ENCODE measurements around the gene SLC39A3. TPM values are rescaled to one million over a fixed set of nuclear protein-coding genes. Genes with fewer than 3 reads are reported as not detected.

Gene SLC39A3
- total and polyA plus RNA-seq, 2 of the 8 experiments (the other 6 are each of a cell fraction or from before 2014, with no cell fraction given) = 33.0 to 52.9 TPM

DNA sequence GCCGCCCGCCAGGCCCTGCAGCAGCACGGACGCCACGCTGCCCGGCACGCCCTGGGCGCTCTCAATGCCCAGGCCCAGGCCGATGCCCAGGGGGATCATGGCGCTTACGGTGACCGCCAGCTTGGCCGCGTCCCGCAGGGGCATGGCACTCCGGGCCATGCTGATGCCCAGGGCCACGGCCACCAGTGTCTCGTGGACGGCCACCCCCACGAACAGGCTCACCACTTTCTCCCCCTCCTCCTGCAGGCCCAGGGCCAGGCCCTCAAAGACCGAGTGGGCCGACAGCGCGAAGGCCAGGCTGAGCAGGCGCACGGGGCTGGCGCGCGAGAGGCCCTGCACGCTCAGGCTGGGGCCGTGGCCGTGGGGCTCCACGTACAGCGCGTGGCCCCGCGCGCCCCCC, 6.9 kb downstream of the SLC39A3 start:
- H3K27me3 ChIP-seq (replicated peaks in 1 of 4; ENCODE audit: control insufficient read depth in 3 of 4, extremely low read depth in 1 of 4, insufficient read depth in 3 of 4, low read length in 3 of 4) = no peaks in the 10 kb centered on the region
- H3K79me1 ChIP-seq (ENCODE audit: low read depth, low read length) = no peaks in the 10 kb centered on the region
- peaks cover 4 to 27% of the 10 kb centered on the region in 2 experiments for H4K20me1 ChIP-seq (replicated peaks in 1 of 2; ENCODE audit: control insufficient read depth in 1 of 2, insufficient read depth in 2 of 2, low read length in 2 of 2)
- H3K18ac ChIP-seq (ENCODE audit: extremely low read depth, low read length) = no peak overlapping the region
- DNase-seq (ENCODE audit: low read depth in 1 of 2, low spot score in 2 of 2) = no peak
- H3K4ac ChIP-seq (replicated peaks; ENCODE audit: insufficient read length, low read depth, low read length) = no peak overlapping the region
- no peak overlapping the region for H3K4me2 ChIP-seq (ENCODE audit: insufficient read depth in 1 of 2, low read depth in 2 of 2, low read length in 2 of 2)
- no peak overlapping the region for H2BK12ac ChIP-seq (ENCODE audit: low read depth, low read length)
- H3K9ac ChIP-seq (replicated peaks in 1 of 4; ENCODE audit: extremely low read depth in 1 of 4, low read depth in 3 of 4, low read length in 3 of 4) = no peak overlapping the region
- H3K4me3 ChIP-seq (ENCODE audit: extremely low read depth in 1 of 4, insufficient read depth in 2 of 4, low read depth in 3 of 4, low read length in 4 of 4) = no peak overlapping the region
- H2AK5ac ChIP-seq (ENCODE audit: low read depth, low read length) = no peak overlapping the region
- no peaks in the 10 kb centered on the region; a peak in 1 of 4 replicates for H3K79me2 ChIP-seq (ENCODE audit: control insufficient read depth in 1 of 2, insufficient read depth in 2 of 2, low read length in 2 of 2)
- no peak overlapping the region for H3K27ac ChIP-seq (ENCODE audit: low read depth, low read length)
- H3K36me3 ChIP-seq (ENCODE audit: control insufficient read depth in 2 of 4, insufficient read depth in 4 of 4, low read length in 3 of 4) = peaks cover 3 to 30% (median 8%) of the 10 kb centered on the region in 4 experiments; a peak in 6 of 8 replicates
- WGBS, 2 experiments (ENCODE audit: extremely low coverage in 1 of 2, insufficient coverage in 1 of 2, insufficient read length in 1 of 2, insufficient replicate concordance in 2 of 2, low coverage in 1 of 2, low lambda C conversion rate in 2 of 2, missing lambda C conversion rate in 1 of 2) = 90% methylated on average over 18 of the region's 38 CpGs; no CpG with 5 or more reads in 1 of the 2 experiments
- ChIA-PET CTCF (ENCODE audit: partially characterized antibody) (interaction anchor here (1.4 kb wide), 1 partner anchor 84 kb away, joined by 4 read pairs; no protein-coding TSS in a partner anchor), POLR2A (ENCODE audit: partially characterized antibody) (interaction anchor here (1.2 kb wide), 2 partner anchors 9 to 28 kb away, joined by 3 read pairs; no protein-coding TSS in a partner anchor)
- H2BK15ac ChIP-seq (ENCODE audit: low read length) = no peak overlapping the region
- no peak overlapping the region for H4K5ac ChIP-seq (ENCODE audit: insufficient read length, low read depth, low read length)
- no peak for FAIRE-seq
- H2AFZ ChIP-seq (ENCODE audit: low read length) = no peak overlapping the region
- no peak overlapping the region for H4K91ac ChIP-seq (replicated peaks; ENCODE audit: insufficient read length, low read length)
- no peaks in the 10 kb centered on the region for H3K4me1 ChIP-seq (replicated peaks in 1 of 4; ENCODE audit: control insufficient read depth in 3 of 4, insufficient read depth in 4 of 4, low read length in 3 of 4)
- no peaks in the 10 kb centered on the region for H3K23me2 ChIP-seq (ENCODE audit: low read depth, low read length)
- H3K14ac ChIP-seq (ENCODE audit: insufficient read length) = no peak overlapping the region
- H2BK120ac ChIP-seq (replicated peaks; ENCODE audit: low read depth, low read length) = no peak overlapping the region
- no peak overlapping the region for H3K56ac ChIP-seq (replicated peaks; ENCODE audit: insufficient read length, low read depth, low read length)
- H4K8ac ChIP-seq (ENCODE audit: extremely low read depth, insufficient read depth, low read length) = no peak overlapping the region
- no peaks in the 10 kb centered on the region for H3K9me3 ChIP-seq (ENCODE audit: insufficient read depth in 2 of 2, low read depth in 1 of 2, low read length in 1 of 2)
- no peak overlapping the region for H3K23ac ChIP-seq (ENCODE audit: insufficient read length)
- H2BK5ac ChIP-seq (ENCODE audit: low read depth, low read length) = no peak overlapping the region; the same call in 1 of the 2 replicates
- H2BK20ac ChIP-seq (ENCODE audit: low read length) = no peak overlapping the region
- no peak for TF ChIP-seq EZH2 (IDR thresholded peaks at IDR 0.05; ENCODE audit: low read depth, low read length, severe bottlenecking)
- no peak for TF ChIP-seq MAFK (IDR thresholded peaks at IDR 0.05; ENCODE audit: low read depth, low read length)
- no peak for TF ChIP-seq KDM4A (IDR thresholded peaks at IDR 0.05; ENCODE audit: low read depth, low read length, severe bottlenecking)
- TF ChIP-seq SRF (IDR thresholded peaks at IDR 0.05; ENCODE audit: low read depth, low read length) = no peak
- TF ChIP-seq SP4 (IDR thresholded peaks at IDR 0.05; ENCODE audit: low read length) = no peak
- TF ChIP-seq RXRA (IDR thresholded peaks at IDR 0.05; ENCODE audit: insufficient read depth, low read depth, low read length) = no peak
- TF ChIP-seq PHF8 (conservative IDR thresholded peaks at IDR 0.05; ENCODE audit: low read depth, low read length) = no peak
- no peak for TF ChIP-seq CHD1 (IDR thresholded peaks at IDR 0.05; ENCODE audit: low read depth, low read length)
- no peak for TF ChIP-seq GTF2F1 (IDR thresholded peaks at IDR 0.05; ENCODE audit: borderline replicate concordance, low read depth, low read length)
- TF ChIP-seq GABPA (IDR thresholded peaks at IDR 0.05; ENCODE audit: borderline replicate concordance, insufficient read depth, low read length) = no peak
- TF ChIP-seq CBX5 (IDR thresholded peaks at IDR 0.05; ENCODE audit: low read depth, low read length) = no peak
- TF ChIP-seq CEBPB (IDR thresholded peaks at IDR 0.05; ENCODE audit: low read depth, low read length) = no peak
- no peak for TF ChIP-seq SAP30 (IDR thresholded peaks at IDR 0.05; ENCODE audit: insufficient read depth, insufficient replicate concordance, low read length)
- TF ChIP-seq YY1 (IDR thresholded peaks at IDR 0.05; ENCODE audit: low read depth, low read length) = no peak
- TF ChIP-seq SIX5 (IDR thresholded peaks at IDR 0.05; ENCODE audit: low read depth, low read length) = no peak

Measured in H1 (cell line).